ENCODE results near the gene ARHGAP15.

ARHGAP15 gene

DNA sequence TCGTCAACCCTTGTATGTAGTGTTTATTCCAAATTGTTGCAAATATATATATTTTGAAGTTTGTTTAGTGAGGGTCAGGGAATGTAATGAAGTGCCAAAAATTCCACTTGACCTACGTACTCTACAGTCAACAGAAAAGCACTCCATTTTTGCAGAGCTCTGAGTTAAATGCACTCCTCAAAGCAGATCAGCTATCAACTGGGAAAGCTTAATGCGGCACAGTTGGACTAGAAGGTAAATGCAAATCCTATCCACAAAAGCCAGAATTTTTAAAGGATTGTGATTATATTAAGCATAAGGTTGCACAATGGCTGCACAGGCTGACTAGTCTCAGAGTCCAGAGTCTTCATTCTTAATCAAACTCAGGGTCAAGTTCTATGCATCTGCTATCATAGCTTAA lies 577.1 kb downstream of the ARHGAP15 start:
- Mint-ChIP-seq H3K27me3 (no peaks in the 10 kb centered on the region), H3K4me3 (no peak overlapping the region), H3K4me1 (ENCODE audit: low read depth) (peaks cover 42% of the 10 kb centered on the region), H3K27ac (no peak overlapping the region), H3K9me3 (peaks cover 28% of the 10 kb centered on the region), H3K36me3 (ENCODE audit: low read depth) (peaks cover 93% of the 10 kb centered on the region)
- DNase-seq: no peak

DNA sequence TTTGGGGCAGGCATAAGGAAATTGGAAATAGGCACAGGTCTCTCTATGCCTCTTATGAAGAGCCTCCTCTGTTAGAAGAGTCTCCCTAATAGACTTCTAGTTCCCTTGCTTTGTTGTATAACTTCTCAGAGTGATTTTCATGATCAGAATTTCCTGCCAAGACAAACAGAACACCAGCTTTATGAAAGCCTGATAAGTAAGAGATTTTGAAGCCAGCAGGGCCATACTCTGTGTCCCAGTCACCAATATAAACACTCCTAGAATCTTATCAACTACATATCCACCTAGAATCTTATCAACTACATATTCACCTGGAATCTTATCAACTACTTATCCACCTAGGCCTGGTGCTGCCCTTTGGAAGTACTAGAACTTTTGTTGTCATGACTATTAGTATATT lies 579.5 kb downstream of the ARHGAP15 start:
- Mint-ChIP-seq H3K9me3 (peaks cover 31% of the 10 kb centered on the region), H3K27ac (no peak overlapping the region), H3K27me3 (no peaks in the 10 kb centered on the region), H3K4me1 (ENCODE audit: low read depth) (peaks cover 33% of the 10 kb centered on the region), H3K4me3 (no peak overlapping the region), H3K36me3 (ENCODE audit: low read depth) (peaks cover 93% of the 10 kb centered on the region)
- DNase-seq: no peak

GRCh38 chr2:143710196-143710595 lies 581.0 kb downstream of the ARHGAP15 start:
- Mint-ChIP-seq H3K27ac (no peak overlapping the region), H3K4me3 (no peak overlapping the region), H3K36me3 (ENCODE audit: low read depth) (peaks cover 90% of the 10 kb centered on the region), H3K27me3 (no peaks in the 10 kb centered on the region), H3K4me1 (ENCODE audit: low read depth) (peaks cover 26% of the 10 kb centered on the region), H3K9me3 (peaks cover 31% of the 10 kb centered on the region)
- no peak for DNase-seq

DNA sequence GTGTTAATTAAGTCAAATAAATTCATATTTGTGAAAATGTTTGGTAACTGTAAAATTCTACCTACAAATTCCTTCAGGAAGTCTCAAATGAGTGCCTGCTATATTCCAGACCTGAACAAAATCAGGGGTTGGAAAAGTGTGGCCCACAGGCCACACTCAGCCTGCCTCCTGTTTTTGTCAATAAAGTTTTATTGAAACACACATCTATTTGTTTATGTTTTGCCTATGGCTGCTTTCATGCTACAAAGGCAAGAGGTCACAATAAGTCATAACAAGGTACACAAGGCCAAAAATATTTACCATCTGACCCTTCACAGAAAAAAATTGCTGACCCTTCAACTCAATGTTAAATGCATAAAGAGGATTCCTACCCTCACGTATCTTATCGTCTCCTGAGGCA lies 581.7 kb downstream of the ARHGAP15 start:
- Mint-ChIP-seq H3K9me3 (peaks cover 31% of the 10 kb centered on the region), H3K4me1 (ENCODE audit: low read depth) (peaks cover 25% of the 10 kb centered on the region), H3K4me3 (no peak overlapping the region), H3K27me3 (no peaks in the 10 kb centered on the region), H3K36me3 (ENCODE audit: low read depth) (peaks cover 88% of the 10 kb centered on the region), H3K27ac (no peak overlapping the region)
- DNase-seq: no peak

GRCh38 chr2:143716522-143716921 lies 587.3 kb downstream of the ARHGAP15 start:
- H3K36me3 Mint-ChIP-seq (ENCODE audit: low read depth): peaks cover 78% of the 10 kb centered on the region
- H3K4me3 Mint-ChIP-seq: no peak overlapping the region
- H3K4me1 Mint-ChIP-seq (ENCODE audit: low read depth): peaks cover 39% of the 10 kb centered on the region
- H3K9me3 Mint-ChIP-seq: peaks cover 9% of the 10 kb centered on the region
- H3K27ac Mint-ChIP-seq: peak overlapping the region; percentile 50
- DNase-seq: no peak
- H3K27me3 Mint-ChIP-seq: no peaks in the 10 kb centered on the region

- Mint-ChIP-seq H3K9me3 (peaks cover 4% of the 10 kb centered on the region), H3K36me3 (ENCODE audit: low read depth) (peaks cover 73% of the 10 kb centered on the region), H3K4me1 (ENCODE audit: low read depth) (peaks cover 39% of the 10 kb centered on the region), H3K4me3 (no peak overlapping the region), H3K27ac (no peak overlapping the region), H3K27me3 (no peaks in the 10 kb centered on the region)
- DNase-seq: no peak
Measured at GRCh38 chr2:143717053-143717452, 587.8 kb downstream of the ARHGAP15 start.

DNA sequence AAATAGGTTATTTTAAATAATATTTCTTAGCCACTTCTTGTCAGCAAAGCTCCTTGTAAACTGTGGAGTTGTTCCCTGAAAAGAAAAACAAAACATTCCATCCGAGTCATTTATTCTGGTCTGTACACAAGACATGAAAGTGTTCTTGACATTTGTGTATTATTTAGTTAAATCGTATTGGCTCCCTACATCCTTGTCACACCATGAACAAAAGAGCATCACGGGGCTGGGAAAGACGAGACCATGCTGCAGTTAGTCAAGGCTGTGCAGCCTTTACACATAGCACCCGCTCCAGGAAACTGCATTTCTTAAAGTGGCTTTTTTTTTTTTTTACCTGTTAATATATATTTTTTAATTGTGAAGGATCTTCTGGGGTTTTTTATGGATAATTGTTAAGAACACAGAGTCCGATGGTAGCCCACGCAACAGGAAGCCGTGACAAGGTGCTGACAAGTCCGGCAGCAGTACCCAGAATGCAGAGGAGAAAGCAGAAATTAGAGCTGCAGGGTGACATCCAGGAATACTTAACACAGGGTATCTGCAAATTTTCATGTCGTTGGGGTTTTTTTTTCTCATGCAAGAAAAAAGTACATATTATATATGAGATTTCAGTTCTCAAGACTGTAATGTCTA lies 588.4 kb downstream of the ARHGAP15 start:
- Mint-ChIP-seq H3K4me1 (ENCODE audit: low read depth) (peaks cover 38% of the 10 kb centered on the region), H3K36me3 (ENCODE audit: low read depth) (peaks cover 67% of the 10 kb centered on the region), H3K27me3 (no peaks in the 10 kb centered on the region), H3K4me3 (no peak overlapping the region), H3K27ac (no peak overlapping the region), H3K9me3 (no peaks in the 10 kb centered on the region)
- no peak for DNase-seq

- Mint-ChIP-seq H3K36me3 (ENCODE audit: low read depth) (peaks cover 56% of the 10 kb centered on the region), H3K27ac (peak overlapping the region; percentile 0)
- no peak for DNase-seq
Measured at GRCh38 chr2:143718745-143719144, 589.5 kb downstream of the ARHGAP15 start.

DNA sequence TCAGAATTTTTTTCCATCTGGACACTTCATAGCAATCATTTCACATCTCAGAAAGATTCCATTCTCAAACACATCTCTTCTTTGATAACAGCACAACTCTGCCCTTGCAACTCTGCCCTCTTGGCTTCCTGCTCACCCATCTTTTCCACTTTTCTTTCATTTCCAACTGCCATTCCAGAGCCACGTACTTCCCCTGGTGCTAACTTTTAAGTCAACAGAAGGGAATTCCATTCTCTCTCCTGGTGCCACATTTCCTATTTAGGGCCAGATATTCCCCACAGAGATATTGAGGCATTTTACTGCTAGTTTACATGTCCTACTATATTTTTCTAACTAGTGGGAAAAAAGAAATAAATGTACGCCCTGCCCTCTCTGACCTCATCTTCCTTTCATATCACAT lies 590.2 kb downstream of the ARHGAP15 start:
- Mint-ChIP-seq H3K36me3 (ENCODE audit: low read depth) (peaks cover 58% of the 10 kb centered on the region), H3K9me3 (no peaks in the 10 kb centered on the region), H3K27ac (no peak overlapping the region), H3K4me1 (ENCODE audit: low read depth) (peaks cover 48% of the 10 kb centered on the region), H3K4me3 (no peak overlapping the region), H3K27me3 (no peaks in the 10 kb centered on the region)
- no peak for DNase-seq

More at GRCh38 chr2:143718745-143719144, 589.5 kb downstream of the ARHGAP15 start:
- Mint-ChIP-seq H3K9me3 (no peaks in the 10 kb centered on the region), H3K4me3 (no peak overlapping the region), H3K4me1 (ENCODE audit: low read depth) (peaks cover 43% of the 10 kb centered on the region), H3K27me3 (no peaks in the 10 kb centered on the region)

DNA sequence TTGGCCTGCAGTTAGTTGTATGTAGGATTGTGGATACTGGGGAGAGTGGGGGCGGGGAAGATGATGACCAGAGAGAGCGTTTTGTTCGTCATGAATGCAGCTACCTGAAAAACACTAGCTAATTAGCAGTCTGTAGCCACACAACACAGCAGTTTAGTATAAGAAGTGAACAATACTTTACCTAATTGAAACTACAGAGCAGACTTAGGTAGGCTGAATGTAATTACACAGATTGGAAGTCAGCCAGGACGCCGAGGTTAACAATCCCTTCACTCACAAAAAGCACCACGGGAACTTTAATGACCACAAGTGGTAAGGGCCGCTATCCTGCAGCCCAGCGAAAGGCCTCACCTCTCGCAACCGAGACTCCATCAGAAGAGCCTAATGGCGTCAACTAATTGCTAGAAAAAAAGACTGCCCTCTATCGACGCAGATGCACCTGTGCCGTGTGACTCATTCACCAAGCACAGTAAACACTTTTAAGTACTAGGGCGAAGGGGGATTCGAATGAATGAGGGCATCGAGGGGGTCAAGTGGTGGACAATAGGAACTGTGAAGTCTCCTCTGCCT lies 591.0 kb downstream of the ARHGAP15 start:
- H3K36me3 Mint-ChIP-seq (ENCODE audit: low read depth): peaks cover 60% of the 10 kb centered on the region
- no peaks in the 10 kb centered on the region for H3K27me3 Mint-ChIP-seq
- H3K9me3 Mint-ChIP-seq: no peaks in the 10 kb centered on the region
- no peak for DNase-seq
- H3K27ac Mint-ChIP-seq: no peak overlapping the region
- peaks cover 48% of the 10 kb centered on the region for H3K4me1 Mint-ChIP-seq (ENCODE audit: low read depth)
- no peak overlapping the region for H3K4me3 Mint-ChIP-seq

DNA sequence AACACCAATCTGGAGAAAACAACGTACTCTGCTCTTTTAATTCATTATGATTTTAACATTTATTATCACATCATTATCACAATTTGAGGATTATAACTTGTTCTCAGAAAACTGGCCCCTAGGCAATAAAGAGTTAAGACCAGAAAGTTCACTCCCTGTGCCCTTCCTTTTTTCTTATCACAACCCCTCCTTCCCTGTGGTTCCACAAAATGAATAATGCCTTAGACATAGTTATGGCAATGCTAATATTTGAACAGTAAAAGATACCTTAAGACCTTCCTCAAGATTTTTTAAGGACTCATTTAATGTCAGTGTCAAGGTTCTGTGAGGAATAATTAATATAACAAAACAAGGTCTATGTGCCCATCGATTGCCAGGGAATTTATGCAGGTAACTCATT lies 596.2 kb downstream of the ARHGAP15 start:
- Mint-ChIP-seq H3K27me3 (no peaks in the 10 kb centered on the region), H3K4me1 (ENCODE audit: low read depth) (peaks cover 72% of the 10 kb centered on the region), H3K9me3 (no peaks in the 10 kb centered on the region), H3K4me3 (no peak overlapping the region), H3K27ac (no peak overlapping the region), H3K36me3 (ENCODE audit: low read depth) (peaks cover 34% of the 10 kb centered on the region)
- DNase-seq: no peak

DNA sequence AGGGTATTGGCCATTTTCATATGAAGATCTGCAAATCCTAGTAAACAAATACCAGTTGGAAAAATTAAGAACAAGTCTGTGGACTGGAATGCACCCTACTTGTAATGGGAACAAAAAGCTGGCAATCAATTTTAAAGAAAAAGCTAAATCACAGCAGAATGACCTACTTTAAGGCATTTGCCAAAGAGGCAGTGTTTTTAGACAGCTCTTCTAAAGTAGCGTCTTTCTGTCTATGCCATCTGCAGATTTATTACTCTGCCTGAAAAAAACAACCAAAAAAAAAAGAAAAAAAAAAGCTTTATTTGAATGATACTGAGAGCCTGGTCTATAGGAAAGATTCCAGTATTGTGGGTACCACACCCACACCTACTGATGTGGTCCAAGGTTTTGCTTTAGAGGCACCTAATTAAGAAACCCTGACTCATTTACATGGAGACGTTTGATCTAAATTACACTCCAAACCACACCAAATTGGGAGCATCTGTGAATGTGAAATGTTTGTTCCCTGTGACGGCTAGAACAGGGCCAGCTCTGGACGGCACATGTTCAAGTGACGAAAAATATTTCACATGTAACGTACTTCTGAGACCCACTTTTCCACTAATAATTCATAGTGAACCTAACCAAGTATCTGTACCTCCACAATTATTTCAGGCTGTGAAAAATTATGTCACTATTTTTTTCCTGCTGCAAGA lies 597.1 kb downstream of the ARHGAP15 start:
- Mint-ChIP-seq H3K4me1 (ENCODE audit: low read depth) (peaks cover 78% of the 10 kb centered on the region), H3K9me3 (no peaks in the 10 kb centered on the region), H3K4me3 (no peak overlapping the region), H3K27me3 (no peaks in the 10 kb centered on the region), H3K27ac (no peak overlapping the region), H3K36me3 (ENCODE audit: low read depth) (peaks cover 27% of the 10 kb centered on the region)
- DNase-seq: no peak

DNA sequence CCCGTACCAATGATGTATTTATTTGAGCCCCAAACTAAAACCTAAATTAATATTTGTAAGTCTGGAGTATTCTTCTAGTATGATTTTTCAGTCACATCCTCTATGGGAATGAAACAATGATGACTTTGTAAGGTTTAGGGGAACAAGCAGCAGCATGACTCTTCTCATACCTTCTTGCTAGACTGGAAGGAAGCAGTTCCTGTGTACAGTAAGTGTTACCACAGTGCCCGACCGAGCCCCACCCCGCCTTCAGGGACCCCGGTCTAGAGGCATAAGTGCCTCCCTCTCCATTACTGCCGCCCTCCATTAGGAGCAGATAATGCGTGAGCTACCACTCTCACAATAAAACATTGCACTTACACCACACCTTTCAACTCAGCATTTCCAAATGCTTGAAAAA lies 599.3 kb downstream of the ARHGAP15 start:
- peaks cover 33% of the 10 kb centered on the region for H3K36me3 Mint-ChIP-seq (ENCODE audit: low read depth)
- H3K27ac Mint-ChIP-seq: peak overlapping the region; percentile 30
- no peak overlapping the region for H3K4me3 Mint-ChIP-seq
- no peak for DNase-seq
- peaks cover 80% of the 10 kb centered on the region for H3K4me1 Mint-ChIP-seq (ENCODE audit: low read depth)
- H3K9me3 Mint-ChIP-seq: no peaks in the 10 kb centered on the region
- H3K27me3 Mint-ChIP-seq: no peaks in the 10 kb centered on the region

- peaks cover 35% of the 10 kb centered on the region for H3K36me3 Mint-ChIP-seq (ENCODE audit: low read depth)
- H3K27ac Mint-ChIP-seq: peak overlapping the region; percentile 87
- peak overlapping the region; percentile 54 for H3K4me3 Mint-ChIP-seq
Measured at GRCh38 chr2:143729296-143729814, 600.1 kb downstream of the ARHGAP15 start.

More at GRCh38 chr2:143729296-143729814, 600.1 kb downstream of the ARHGAP15 start:
- no peaks in the 10 kb centered on the region for H3K9me3 Mint-ChIP-seq
- no peaks in the 10 kb centered on the region for H3K27me3 Mint-ChIP-seq
- DNase-seq: no peak
- H3K4me1 Mint-ChIP-seq (ENCODE audit: low read depth): peaks cover 73% of the 10 kb centered on the region
